ENCODE data around the gene ZFP3.
"Not testable (repeated sequence)": the region's sequence is repeated elsewhere in the genome, so short reads cannot be mapped to it uniquely, and the experiment has no call there.

Gene ZFP3

GRCh38 chr17:5077781-5078105, 524 bp upstream of the ZFP3 start:
- peak; percentile 20 for DNase-seq (ENCODE audit: low read depth, low spot score)

- no peak for DNase-seq (ENCODE audit: low read depth, low spot score)
Measured at GRCh38 chr17:5080591-5080990, 2.3 kb downstream of the ZFP3 start.

GRCh38 chr17:5092218-5093010, 14.1 kb downstream of the ZFP3 start:
- DNase-seq (ENCODE audit: low read depth, low spot score) = no peak

- DNase-seq (ENCODE audit: low read depth, low spot score) = no peak
Measured at GRCh38 chr17:5096731-5097100, 18.4 kb downstream of the ZFP3 start.

- DNase-seq (ENCODE audit: low read depth, low spot score) = no peak
Measured at GRCh38 chr17:5097101-5097834, 19.0 kb downstream of the ZFP3 start.

GRCh38 chr17:5099271-5099670, 21.0 kb downstream of the ZFP3 start:
- DNase-seq (ENCODE audit: low read depth, low spot score) = no peak

GRCh38 chr17:5100832-5101231, 22.6 kb downstream of the ZFP3 start:
- no peak for DNase-seq (ENCODE audit: low read depth, low spot score)

GRCh38 chr17:5110816-5111215, 32.5 kb downstream of the ZFP3 start:
- DNase-seq (ENCODE audit: low read depth, low spot score) = no peak

- peak; percentile 61 for DNase-seq (ENCODE audit: low read depth, low spot score)
Measured at GRCh38 chr17:5111402-5112204, 33.3 kb downstream of the ZFP3 start, which contains the start of gene ZNF232. Gene ZNF232, minus strand, starts transcription at chr17:5111878. Its CDS starts 56 bp downstream, at chr17:5111822.

GRCh38 chr17:5115673-5116651, 37.7 kb downstream of the ZFP3 start, which contains the start of gene USP6:
Gene USP6, plus strand, starts transcription at chr17:5116032. Its CDS starts 14,336 bp downstream, at chr17:5130368.
- DNase-seq (ENCODE audit: low read depth, low spot score) = no peak

- DNase-seq (ENCODE audit: low read depth, low spot score) = no peak
Measured at GRCh38 chr17:5118219-5118618, 40.0 kb downstream of the ZFP3 start.

- DNase-seq (ENCODE audit: low read depth, low spot score) = no peak
Measured at GRCh38 chr17:5120036-5120435, 41.8 kb downstream of the ZFP3 start.

GRCh38 chr17:5120436-5121185, 42.3 kb downstream of the ZFP3 start:
- DNase-seq (ENCODE audit: low read depth, low spot score) = not testable (repeated sequence)

GRCh38 chr17:5121186-5121841, 43.0 kb downstream of the ZFP3 start:
- no peak for DNase-seq (ENCODE audit: low read depth, low spot score)

GRCh38 chr17:5122056-5122455, 43.8 kb downstream of the ZFP3 start:
- not testable (repeated sequence) for DNase-seq (ENCODE audit: low read depth, low spot score)

- DNase-seq (ENCODE audit: low read depth, low spot score) = no peak
Measured at GRCh38 chr17:5122586-5123342, 44.5 kb downstream of the ZFP3 start.

- DNase-seq (ENCODE audit: low read depth, low spot score) = no peak
Measured at GRCh38 chr17:5123343-5124124, 45.3 kb downstream of the ZFP3 start.

GRCh38 chr17:5124125-5124760, 46.0 kb downstream of the ZFP3 start:
- not testable (repeated sequence) for DNase-seq (ENCODE audit: low read depth, low spot score)

Data from brain pericyte (primary cell).